ENCODE data around the gene THEMIS.

DNA sequence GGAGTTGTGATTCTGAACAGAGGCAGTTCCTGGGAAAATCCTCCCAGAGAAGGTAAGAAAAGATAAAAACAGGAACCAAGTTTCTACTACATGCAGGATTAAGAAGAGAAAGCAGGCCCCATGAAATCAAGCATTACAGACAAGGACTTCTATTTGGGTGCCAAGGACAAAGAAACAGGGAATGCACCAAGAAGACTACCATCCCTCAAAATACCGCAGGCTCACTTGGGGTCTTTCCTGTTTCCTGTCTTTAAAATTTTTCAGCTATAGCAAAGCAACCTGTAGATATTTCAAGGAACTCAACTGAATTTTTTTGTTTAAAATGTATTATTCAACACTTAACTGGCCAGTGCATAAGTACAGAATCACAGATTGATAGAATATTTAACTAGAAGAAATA lies 107.5 kb downstream of the THEMIS start:
- TF ChIP-seq, protein P1, sequence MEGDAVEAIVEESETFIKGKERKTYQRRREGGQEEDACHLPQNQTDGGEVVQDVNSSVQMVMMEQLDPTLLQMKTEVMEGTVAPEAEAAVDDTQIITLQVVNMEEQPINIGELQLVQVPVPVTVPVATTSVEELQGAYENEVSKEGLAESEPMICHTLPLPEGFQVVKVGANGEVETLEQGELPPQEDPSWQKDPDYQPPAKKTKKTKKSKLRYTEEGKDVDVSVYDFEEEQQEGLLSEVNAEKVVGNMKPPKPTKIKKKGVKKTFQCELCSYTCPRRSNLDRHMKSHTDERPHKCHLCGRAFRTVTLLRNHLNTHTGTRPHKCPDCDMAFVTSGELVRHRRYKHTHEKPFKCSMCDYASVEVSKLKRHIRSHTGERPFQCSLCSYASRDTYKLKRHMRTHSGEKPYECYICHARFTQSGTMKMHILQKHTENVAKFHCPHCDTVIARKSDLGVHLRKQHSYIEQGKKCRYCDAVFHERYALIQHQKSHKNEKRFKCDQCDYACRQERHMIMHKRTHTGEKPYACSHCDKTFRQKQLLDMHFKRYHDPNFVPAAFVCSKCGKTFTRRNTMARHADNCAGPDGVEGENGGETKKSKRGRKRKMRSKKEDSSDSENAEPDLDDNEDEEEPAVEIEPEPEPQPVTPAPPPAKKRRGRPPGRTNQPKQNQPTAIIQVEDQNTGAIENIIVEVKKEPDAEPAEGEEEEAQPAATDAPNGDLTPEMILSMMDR (IDR thresholded peaks at IDR 0.05; ENCODE audit: poor library complexity, severe bottlenecking): no peak
- TF ChIP-seq MXI1 (conservative IDR thresholded peaks at IDR 0.05; ENCODE audit: poor library complexity, severe bottlenecking): no peak
- TF ChIP-seq EZH2 (IDR thresholded peaks at IDR 0.05; ENCODE audit: borderline replicate concordance, insufficient read depth, low read length, poor library complexity, severe bottlenecking): no peak
- TF ChIP-seq TAF1 (IDR thresholded peaks at IDR 0.05; ENCODE audit: low read depth): no peak

Measured in neural cell (in vitro differentiated cells).